ENCODE measurements around the gene SCN4A.

DNA sequence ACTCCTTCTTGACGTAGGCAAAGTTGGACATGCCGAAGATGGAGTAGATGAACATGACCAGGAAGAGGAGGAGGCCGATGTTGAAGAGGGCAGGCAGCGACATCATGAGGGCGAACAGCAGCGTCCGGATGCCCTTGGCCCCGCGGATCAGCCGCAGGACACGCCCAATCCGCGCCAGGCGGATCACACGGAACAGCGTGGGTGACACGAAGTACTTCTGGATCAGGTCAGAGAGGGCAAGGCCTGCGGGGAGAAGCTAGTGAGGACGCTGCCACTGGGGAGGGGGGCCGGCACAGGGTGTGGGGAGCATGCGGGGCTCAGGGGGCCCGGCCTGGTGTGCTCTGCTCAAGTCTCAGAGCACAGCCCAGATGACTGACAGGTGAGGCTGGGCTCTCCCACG is 31.0 kb downstream of the SCN4A start:
- TF ChIP-seq CTCF (IDR thresholded peaks at IDR 0.05; ENCODE audit: poor library complexity, severe bottlenecking) (no peak), MXI1 (conservative IDR thresholded peaks at IDR 0.05; ENCODE audit: poor library complexity, severe bottlenecking) (no peak)

All from neural cell (in vitro differentiated cells).